Tibial nerve (tissue), 4 donors: ENCODE results near the gene MRE11.

Experiments used
- CTCF ChIP-seq, 5 experiments: fragments of 200-600 bp in 3 of 5; fragments of 450-650 bp in 2 of 5; sonication (generic) in 3 of 5; IDR thresholded peaks; one replicate each; pipeline ENCODE4 v1.5.1; 2016 to 2019; ENCODE audit warnings: antibody characterized with exemption in 5 of 5, mild to moderate bottlenecking in 3 of 5, moderate library complexity in 2 of 5
- EP300 ChIP-seq, 2 donors: sonication (generic); formaldehyde crosslinking; IDR thresholded peaks; one replicate each; pipeline ENCODE4 v1.6.1; 2017; ENCODE audit warnings: antibody characterized with exemption in 2 of 2, mild to moderate bottlenecking in 1 of 2
- POLR2A ChIP-seq, 2 donors: fragments of 450-650 bp; IDR thresholded peaks; one replicate each; pipeline ENCODE4 v1.6.1; 2017; ENCODE audit warnings: antibody characterized with exemption in 2 of 2, mild to moderate bottlenecking in 2 of 2, moderate library complexity in 2 of 2

GRCh38 chr11:94418123-94418765, 75.4 kb downstream of the MRE11 start:
- TF ChIP-seq CTCF (IDR thresholded peaks at IDR 0.05) (no peak), EP300 (IDR thresholded peaks at IDR 0.05) (no peak), POLR2A (IDR thresholded peaks at IDR 0.05) (no peak)
